K562 (cell line): ENCODE measurements around the gene SUGP1. TPM values are rescaled to one million over a fixed set of nuclear protein-coding genes. Genes with fewer than 3 reads are reported as not detected.

ENCODE experiments used
- ESRRB ChIP-seq: fragments of 250-450 bp; sonication (Bioruptor Pico); IDR thresholded peaks from 2 replicates; pipeline ENCODE4 v1.5.0; 2020; ENCODE audit warnings: mild to moderate bottlenecking, moderate library complexity, borderline replicate concordance
- KDM2B ChIP-seq: fragments of 250-450 bp; sonication (Bioruptor Pico); IDR thresholded peaks from 2 replicates; pipeline ENCODE4 v1.8.0; 2021; ENCODE audit warnings: mild to moderate bottlenecking, moderate library complexity
- MAFK ChIP-seq: IDR thresholded peaks from 2 replicates; pipeline ENCODE4 v1.6.1; 2011; ENCODE audit warnings: low read length, improper control_type of control experiment
- WHSC1 ChIP-seq: IDR thresholded peaks from one replicate; pipeline ENCODE4 v1.6.1; 2012; ENCODE audit warnings: low read length, control low read depth, inconsistent platforms
- ZNF318 ChIP-seq, 2 experiments: fragments of 450-650 bp; IDR thresholded peaks; 2 replicates each; pipeline ENCODE4 v1.6.1; 2016; ENCODE audit warnings: mild to moderate bottlenecking in 2 of 2, borderline replicate concordance in 1 of 2, low read depth in 1 of 2, moderate library complexity in 1 of 2
- polyA plus RNA-seq, 8 experiments: library from polyadenylated mRNA; depleted of rRNA in 4 of 8; stranded (reverse) in 5 of 8; unstranded in 3 of 8; fragments of >200 nt; fragmentation: Nextera tagmentation in 2 of 8; fragmentation: Illumina TruSeq in 1 of 8; extraction: Ambion mirVana in 2 of 8; extraction: Trizol in 1 of 8; gene quantifications; 2 replicates each; pipeline versions ENCODE4 v1.2.1 to v1.2.3, GENCODE V29; 2011 to 2014; ENCODE audit warnings: inconsistent platforms in 1 of 8, missing spikeins in 1 of 8
- total RNA-seq, 7 experiments: library from RNA; depleted of rRNA in 6 of 7; stranded (reverse); fragments of >200 nt in 6 of 7; fragmentation: Illumina TruSeq in 2 of 7; extraction: Trizol in 2 of 7; gene quantifications; 2 replicates each; pipeline versions ENCODE4 v1.2.1 to v1.2.3, GENCODE V29; 2011 to 2021; ENCODE audit warnings: low replicate concordance in 1 of 7
- TF ChIP-seq, protein P1 (sequence below): fragments of 200-600 bp; sonication (generic); IDR thresholded peaks from one replicate; pipeline ENCODE4 v1.6.1; 2012; ENCODE audit warnings: mild to moderate bottlenecking, low read depth, low read length, inconsistent platforms

Gene SUGP1
- total and polyA plus RNA-seq, 9 of the 15 experiments (the other 6 are each of a cell fraction or from before 2014, with no cell fraction given): 1.0 to 53.3 (median 32.4) TPM

DNA sequence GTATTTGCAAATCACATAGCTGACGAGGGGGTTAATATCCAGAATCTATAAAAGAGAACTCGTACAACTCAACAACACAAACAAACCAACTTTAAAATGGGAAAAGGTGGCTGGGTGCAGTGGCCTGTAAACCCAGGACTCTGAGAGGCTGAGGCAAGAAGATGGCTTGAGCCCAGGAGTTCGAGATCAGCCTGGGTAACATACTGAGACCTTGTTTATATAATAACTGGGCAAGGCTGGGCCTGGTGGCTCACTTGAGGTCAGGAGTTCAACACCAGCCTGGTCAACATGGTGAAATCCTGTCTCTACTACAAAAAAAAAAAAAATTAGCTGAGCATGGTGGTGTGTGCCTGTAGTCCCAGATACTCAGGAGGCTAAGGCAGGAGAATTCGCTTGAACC, 25.4 kb downstream of the SUGP1 start (continued):
- no peak for TF ChIP-seq ZNF318 (IDR thresholded peaks at IDR 0.05; ENCODE audit: borderline replicate concordance in 1 of 2, low read depth in 1 of 2)
- no peak for TF ChIP-seq MAFK
- TF ChIP-seq ESRRB (CRISPR knock-in tag): no peak
- no peak for TF ChIP-seq KDM2B
- TF ChIP-seq, protein P1, sequence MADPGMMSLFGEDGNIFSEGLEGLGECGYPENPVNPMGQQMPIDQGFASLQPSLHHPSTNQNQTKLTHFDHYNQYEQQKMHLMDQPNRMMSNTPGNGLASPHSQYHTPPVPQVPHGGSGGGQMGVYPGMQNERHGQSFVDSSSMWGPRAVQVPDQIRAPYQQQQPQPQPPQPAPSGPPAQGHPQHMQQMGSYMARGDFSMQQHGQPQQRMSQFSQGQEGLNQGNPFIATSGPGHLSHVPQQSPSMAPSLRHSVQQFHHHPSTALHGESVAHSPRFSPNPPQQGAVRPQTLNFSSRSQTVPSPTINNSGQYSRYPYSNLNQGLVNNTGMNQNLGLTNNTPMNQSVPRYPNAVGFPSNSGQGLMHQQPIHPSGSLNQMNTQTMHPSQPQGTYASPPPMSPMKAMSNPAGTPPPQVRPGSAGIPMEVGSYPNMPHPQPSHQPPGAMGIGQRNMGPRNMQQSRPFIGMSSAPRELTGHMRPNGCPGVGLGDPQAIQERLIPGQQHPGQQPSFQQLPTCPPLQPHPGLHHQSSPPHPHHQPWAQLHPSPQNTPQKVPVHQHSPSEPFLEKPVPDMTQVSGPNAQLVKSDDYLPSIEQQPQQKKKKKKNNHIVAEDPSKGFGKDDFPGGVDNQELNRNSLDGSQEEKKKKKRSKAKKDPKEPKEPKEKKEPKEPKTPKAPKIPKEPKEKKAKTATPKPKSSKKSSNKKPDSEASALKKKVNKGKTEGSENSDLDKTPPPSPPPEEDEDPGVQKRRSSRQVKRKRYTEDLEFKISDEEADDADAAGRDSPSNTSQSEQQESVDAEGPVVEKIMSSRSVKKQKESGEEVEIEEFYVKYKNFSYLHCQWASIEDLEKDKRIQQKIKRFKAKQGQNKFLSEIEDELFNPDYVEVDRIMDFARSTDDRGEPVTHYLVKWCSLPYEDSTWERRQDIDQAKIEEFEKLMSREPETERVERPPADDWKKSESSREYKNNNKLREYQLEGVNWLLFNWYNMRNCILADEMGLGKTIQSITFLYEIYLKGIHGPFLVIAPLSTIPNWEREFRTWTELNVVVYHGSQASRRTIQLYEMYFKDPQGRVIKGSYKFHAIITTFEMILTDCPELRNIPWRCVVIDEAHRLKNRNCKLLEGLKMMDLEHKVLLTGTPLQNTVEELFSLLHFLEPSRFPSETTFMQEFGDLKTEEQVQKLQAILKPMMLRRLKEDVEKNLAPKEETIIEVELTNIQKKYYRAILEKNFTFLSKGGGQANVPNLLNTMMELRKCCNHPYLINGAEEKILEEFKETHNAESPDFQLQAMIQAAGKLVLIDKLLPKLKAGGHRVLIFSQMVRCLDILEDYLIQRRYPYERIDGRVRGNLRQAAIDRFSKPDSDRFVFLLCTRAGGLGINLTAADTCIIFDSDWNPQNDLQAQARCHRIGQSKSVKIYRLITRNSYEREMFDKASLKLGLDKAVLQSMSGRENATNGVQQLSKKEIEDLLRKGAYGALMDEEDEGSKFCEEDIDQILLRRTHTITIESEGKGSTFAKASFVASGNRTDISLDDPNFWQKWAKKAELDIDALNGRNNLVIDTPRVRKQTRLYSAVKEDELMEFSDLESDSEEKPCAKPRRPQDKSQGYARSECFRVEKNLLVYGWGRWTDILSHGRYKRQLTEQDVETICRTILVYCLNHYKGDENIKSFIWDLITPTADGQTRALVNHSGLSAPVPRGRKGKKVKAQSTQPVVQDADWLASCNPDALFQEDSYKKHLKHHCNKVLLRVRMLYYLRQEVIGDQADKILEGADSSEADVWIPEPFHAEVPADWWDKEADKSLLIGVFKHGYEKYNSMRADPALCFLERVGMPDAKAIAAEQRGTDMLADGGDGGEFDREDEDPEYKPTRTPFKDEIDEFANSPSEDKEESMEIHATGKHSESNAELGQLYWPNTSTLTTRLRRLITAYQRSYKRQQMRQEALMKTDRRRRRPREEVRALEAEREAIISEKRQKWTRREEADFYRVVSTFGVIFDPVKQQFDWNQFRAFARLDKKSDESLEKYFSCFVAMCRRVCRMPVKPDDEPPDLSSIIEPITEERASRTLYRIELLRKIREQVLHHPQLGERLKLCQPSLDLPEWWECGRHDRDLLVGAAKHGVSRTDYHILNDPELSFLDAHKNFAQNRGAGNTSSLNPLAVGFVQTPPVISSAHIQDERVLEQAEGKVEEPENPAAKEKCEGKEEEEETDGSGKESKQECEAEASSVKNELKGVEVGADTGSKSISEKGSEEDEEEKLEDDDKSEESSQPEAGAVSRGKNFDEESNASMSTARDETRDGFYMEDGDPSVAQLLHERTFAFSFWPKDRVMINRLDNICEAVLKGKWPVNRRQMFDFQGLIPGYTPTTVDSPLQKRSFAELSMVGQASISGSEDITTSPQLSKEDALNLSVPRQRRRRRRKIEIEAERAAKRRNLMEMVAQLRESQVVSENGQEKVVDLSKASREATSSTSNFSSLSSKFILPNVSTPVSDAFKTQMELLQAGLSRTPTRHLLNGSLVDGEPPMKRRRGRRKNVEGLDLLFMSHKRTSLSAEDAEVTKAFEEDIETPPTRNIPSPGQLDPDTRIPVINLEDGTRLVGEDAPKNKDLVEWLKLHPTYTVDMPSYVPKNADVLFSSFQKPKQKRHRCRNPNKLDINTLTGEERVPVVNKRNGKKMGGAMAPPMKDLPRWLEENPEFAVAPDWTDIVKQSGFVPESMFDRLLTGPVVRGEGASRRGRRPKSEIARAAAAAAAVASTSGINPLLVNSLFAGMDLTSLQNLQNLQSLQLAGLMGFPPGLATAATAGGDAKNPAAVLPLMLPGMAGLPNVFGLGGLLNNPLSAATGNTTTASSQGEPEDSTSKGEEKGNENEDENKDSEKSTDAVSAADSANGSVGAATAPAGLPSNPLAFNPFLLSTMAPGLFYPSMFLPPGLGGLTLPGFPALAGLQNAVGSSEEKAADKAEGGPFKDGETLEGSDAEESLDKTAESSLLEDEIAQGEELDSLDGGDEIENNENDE: no peak
- TF ChIP-seq WHSC1: no peak
